NCI-H146 (cell line): ENCODE results near the gene YRDC.
"Not testable (repeated sequence)": the region's sequence is repeated elsewhere in the genome, so short reads cannot be mapped to it uniquely, and the experiment has no call there.

Experiments used
- DNase-seq: peaks from one replicate; lab custom pipeline; 2025; lab: John Stamatoyannopoulos, UW

Gene YRDC

GRCh38 chr1:37821481-37821880 is 13.5 kb upstream of the YRDC start:
- DNase-seq: no peak

- no peak for DNase-seq
These were observed 9.5 kb upstream of the YRDC start for GRCh38 chr1:37817481-37817880.

GRCh38 chr1:37814252-37814651 is 6.2 kb upstream of the YRDC start:
- no peak for DNase-seq

GRCh38 chr1:37813529-37814145 is 5.6 kb upstream of the YRDC start:
- no peak for DNase-seq

GRCh38 chr1:37811027-37811655 is 3.1 kb upstream of the YRDC start:
- DNase-seq: peak; percentile 60

GRCh38 chr1:37809942-37810341 is 1.9 kb upstream of the YRDC start:
- DNase-seq: no peak

GRCh38 chr1:37808369-37809319 is 636 bp upstream of the YRDC start:
- DNase-seq: peak; percentile 78

GRCh38 chr1:37807220-37807554 is 821 bp downstream of the YRDC start:
- no peak for DNase-seq

- DNase-seq: no peak
These were observed 5.6 kb downstream of the YRDC start for GRCh38 chr1:37802439-37802838.

GRCh38 chr1:37797750-37798345 is 10.2 kb downstream of the YRDC start:
- DNase-seq: no peak

- no peak for DNase-seq
These were observed 12.5 kb downstream of the YRDC start for GRCh38 chr1:37795340-37796125.

GRCh38 chr1:37794372-37795339 is 13.4 kb downstream of the YRDC start:
- peak; percentile 12 for DNase-seq

GRCh38 chr1:37793773-37794371 is 14.1 kb downstream of the YRDC start, which contains the start of gene MANEAL:
Gene MANEAL (plus strand): TSS chr1:37793847. CDS start chr1:37794183, 336 bp downstream.
- peak; percentile 82 for DNase-seq

- no peak for DNase-seq
These were observed 14.9 kb downstream of the YRDC start for GRCh38 chr1:37792943-37793686.

- DNase-seq: no peak
These were observed 25.5 kb downstream of the YRDC start for GRCh38 chr1:37782491-37782890.

- DNase-seq: no peak
These were observed 29.4 kb downstream of the YRDC start for GRCh38 chr1:37778654-37779053.

- DNase-seq: no peak
These were observed 31.0 kb downstream of the YRDC start for GRCh38 chr1:37776946-37777516.

GRCh38 chr1:37771440-37771839 is 36.6 kb downstream of the YRDC start:
- not testable (repeated sequence) for DNase-seq

- no peak for DNase-seq
These were observed 40.5 kb downstream of the YRDC start for GRCh38 chr1:37767488-37767887.
